SK-N-SH (cell line): Measurements from ENCODE around the gene NPIPA8.
"Not testable (repeated sequence)": the region's sequence is repeated elsewhere in the genome, so short reads cannot be mapped to it uniquely, and the experiment has no call there.

ENCODE experiments used
- MXI1 ChIP-seq: IDR thresholded peaks from 2 replicates; pipeline ENCODE4 v1.6.1; 2012; ENCODE audit warnings: mild to moderate bottlenecking, low read depth, low read length, improper control_type of control experiment
- POLR2AphosphoS5 ChIP-seq: IDR thresholded peaks from 2 replicates; pipeline ENCODE4 v1.6.1; 2012; ENCODE audit warnings: low read depth, low read length
- TF ChIP-seq, protein P1 (sequence below): fragments of 200-600 bp; sonication (generic); IDR thresholded peaks from 2 replicates; pipeline ENCODE4 v1.6.1; 2017; ENCODE audit warnings: antibody characterized with exemption, mild to moderate bottlenecking, moderate library complexity

DNA sequence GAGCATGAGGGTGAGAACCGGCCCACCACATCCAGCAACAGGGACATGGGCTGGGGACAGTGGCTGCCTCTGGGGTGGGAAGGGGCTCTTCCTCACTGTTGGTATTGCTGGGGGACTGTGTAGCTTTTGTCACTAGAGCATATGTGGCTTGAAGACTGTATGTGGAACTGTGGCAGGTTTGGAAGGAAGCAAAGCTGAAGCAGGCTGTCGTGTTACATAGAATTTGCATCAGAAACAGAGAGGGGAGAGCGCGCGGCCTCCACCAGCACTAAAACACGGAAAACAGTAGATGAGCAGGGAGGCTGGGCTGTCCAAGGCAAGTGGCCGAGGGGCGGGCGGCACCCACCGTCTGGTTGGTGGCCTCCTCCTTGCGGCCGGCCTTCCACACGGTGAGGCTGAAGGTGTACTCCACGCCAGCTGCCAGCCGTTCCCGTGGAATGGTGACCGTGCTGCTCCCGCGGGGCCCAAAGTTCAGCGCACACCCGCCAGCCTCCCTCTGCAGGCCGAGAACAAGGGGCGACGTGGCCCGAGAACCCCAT, 47.6 kb upstream of the NPIPA8 start:
- TF ChIP-seq, protein P1, sequence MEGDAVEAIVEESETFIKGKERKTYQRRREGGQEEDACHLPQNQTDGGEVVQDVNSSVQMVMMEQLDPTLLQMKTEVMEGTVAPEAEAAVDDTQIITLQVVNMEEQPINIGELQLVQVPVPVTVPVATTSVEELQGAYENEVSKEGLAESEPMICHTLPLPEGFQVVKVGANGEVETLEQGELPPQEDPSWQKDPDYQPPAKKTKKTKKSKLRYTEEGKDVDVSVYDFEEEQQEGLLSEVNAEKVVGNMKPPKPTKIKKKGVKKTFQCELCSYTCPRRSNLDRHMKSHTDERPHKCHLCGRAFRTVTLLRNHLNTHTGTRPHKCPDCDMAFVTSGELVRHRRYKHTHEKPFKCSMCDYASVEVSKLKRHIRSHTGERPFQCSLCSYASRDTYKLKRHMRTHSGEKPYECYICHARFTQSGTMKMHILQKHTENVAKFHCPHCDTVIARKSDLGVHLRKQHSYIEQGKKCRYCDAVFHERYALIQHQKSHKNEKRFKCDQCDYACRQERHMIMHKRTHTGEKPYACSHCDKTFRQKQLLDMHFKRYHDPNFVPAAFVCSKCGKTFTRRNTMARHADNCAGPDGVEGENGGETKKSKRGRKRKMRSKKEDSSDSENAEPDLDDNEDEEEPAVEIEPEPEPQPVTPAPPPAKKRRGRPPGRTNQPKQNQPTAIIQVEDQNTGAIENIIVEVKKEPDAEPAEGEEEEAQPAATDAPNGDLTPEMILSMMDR = not testable (repeated sequence)
- not testable (repeated sequence) for TF ChIP-seq POLR2AphosphoS5, MXI1
